Endothelial cell of umbilical vein (primary cell): ENCODE data around the gene LIMD2. TPM values are rescaled to one million over a fixed set of nuclear protein-coding genes. Genes with fewer than 3 reads are reported as not detected.

Source experiments
- BruUV-seq: library from RNA; stranded (reverse); fragments of 400-500 nt; replicated peaks from 2 replicates; lab custom pipeline; 2021; lab: Mats Ljungman, UMichigan
- CTCF ChIA-PET: fragments of 300-600, 350-600 bp; sonication (Branson Sonifier 250); formaldehyde crosslinking; loops from one replicate; lab custom pipeline; 2021; ENCODE audit warnings: antibody characterized with exemption, inconsistent platforms; lab: Charles Lee
- POLR2A ChIA-PET: fragments of 300-600, 350-600 bp; sonication (Branson Sonifier 250); formaldehyde crosslinking; loops from one replicate; lab custom pipeline; 2021; ENCODE audit warnings: antibody characterized with exemption, inconsistent platforms; lab: Charles Lee
- DNase-seq: peaks from one replicate; pipeline ENCODE4 v3.0.0-alpha.2; 2011; ENCODE audit warnings: low read depth, low spot score
- FAIRE-seq: peaks from 2 replicates; lab custom pipeline; 2011; peaks lifted over from hg19 to GRCh38; lab: Jason Lieb, UNC
- H2AFZ ChIP-seq: 2 replicates; pipeline ENCODE4 v1.6.0; 2012; ENCODE audit warnings: low read depth, low read length, control low read depth, inconsistent platforms
- H3K27ac ChIP-seq: 2 replicates; pipeline ENCODE4 v1.5.1; 2011; ENCODE audit warnings: low read depth, mild to moderate bottlenecking, control low read depth, low read length, moderate library complexity; ENCODE audit not compliant: insufficient read depth
- H3K27me3 ChIP-seq, 2 experiments: 2 replicates each; pipeline versions ENCODE4 v1.6.0 to v1.6.1; 2011; ENCODE audit warnings: low read length in 2 of 2, mixed read lengths in 1 of 2; ENCODE audit not compliant: control insufficient read depth in 2 of 2, insufficient read depth in 2 of 2
- H3K36me3 ChIP-seq, 2 experiments: 2 replicates in 1 of 2; 3 replicates in 1 of 2; pipeline ENCODE4 v1.5.1; 2011; ENCODE audit warnings: low read length in 2 of 2, mild to moderate bottlenecking in 1 of 2, moderate library complexity in 1 of 2; ENCODE audit not compliant: control insufficient read depth in 2 of 2, insufficient read depth in 2 of 2; ENCODE audit errors: extremely low read depth in 1 of 2
- H3K4me1 ChIP-seq: 3 replicates; pipeline ENCODE4 v1.5.1; 2011; ENCODE audit warnings: mild to moderate bottlenecking, low read length; ENCODE audit not compliant: control insufficient read depth, insufficient read depth; ENCODE audit errors: extremely low read depth
- H3K4me2 ChIP-seq: 2 replicates; pipeline ENCODE4 v1.6.1; 2011; ENCODE audit warnings: low read length, control low read depth, mixed read lengths; ENCODE audit not compliant: insufficient read depth
- H3K4me3 ChIP-seq, 3 experiments: fragments of 200-600 bp in 1 of 3; sonication (generic), shearing (Covaris generic) in 1 of 3; replicated peaks in 1 of 3; 2 replicates each; pipeline ENCODE4 v1.5.1; 2011 to 2016; ENCODE audit warnings: control low read depth in 3 of 3, low read length in 3 of 3, mild to moderate bottlenecking in 2 of 3, inconsistent platforms in 1 of 3, low read depth in 1 of 3, moderate library complexity in 1 of 3; ENCODE audit not compliant: insufficient read depth in 1 of 3
- H3K79me2 ChIP-seq: 2 replicates; pipeline ENCODE4 v1.6.0; 2012; ENCODE audit warnings: low read length, inconsistent platforms; ENCODE audit not compliant: control insufficient read depth, insufficient read depth
- H3K9ac ChIP-seq: replicated peaks from 2 replicates; pipeline ENCODE3; 2011; ENCODE audit warnings: low read length, control low read depth; ENCODE audit not compliant: insufficient read depth; ENCODE audit errors: extremely low read depth
- H3K9me1 ChIP-seq: replicated peaks from 3 replicates; pipeline ENCODE4 v1.6.0; 2011; ENCODE audit warnings: mild to moderate bottlenecking, low read length; ENCODE audit not compliant: control insufficient read depth, insufficient read depth; ENCODE audit errors: extremely low read depth
- H3K9me3 ChIP-seq: replicated peaks from 2 replicates; pipeline ENCODE4 v1.5.1; 2012; ENCODE audit warnings: low read length, inconsistent platforms; ENCODE audit not compliant: control insufficient read depth, insufficient read depth
- H4K20me1 ChIP-seq: replicated peaks from 2 replicates; pipeline ENCODE3; 2011; ENCODE audit warnings: mild to moderate bottlenecking, low read length; ENCODE audit not compliant: control insufficient read depth, insufficient read depth; ENCODE audit errors: extremely low read depth
- FOS ChIP-seq: IDR thresholded peaks from 2 replicates; pipeline ENCODE4 v1.6.1; 2011; ENCODE audit warnings: mild to moderate bottlenecking, low read length, moderate library complexity, borderline replicate concordance; ENCODE audit not compliant: insufficient read depth
- POLR2AphosphoS5 ChIP-seq: IDR thresholded peaks from 2 replicates; pipeline ENCODE4 v1.6.1; 2012; ENCODE audit warnings: low read depth, mild to moderate bottlenecking, control low read depth, low read length, moderate library complexity; ENCODE audit not compliant: insufficient read depth
- dilution Hi-C: fragments of 300-500 bp; cut with MboI; formaldehyde crosslinking; loops from one replicate; pipeline ENCODE4 v1.15.0; 2019; ENCODE audit warnings: low sequenced_read_pairs; ENCODE audit not compliant: extremely low pct_ligation_motif_present
- intact Hi-C: fragments of 100-400 bp; cut with micrococcal nuclease; formaldehyde crosslinking; loops from one replicate; pipeline ENCODE4 v1.10.0; 2022
- polyA plus RNA-seq, 4 experiments: library from polyadenylated mRNA; depleted of rRNA in 3 of 4; stranded (reverse) in 3 of 4; unstranded in 1 of 4; fragments of >200 nt; gene quantifications; 2 replicates each; pipeline versions ENCODE4 v1.2.1 to v1.2.3, GENCODE V29; 2011 to 2012; ENCODE audit warnings: missing spikeins in 1 of 4
- total RNA-seq: library from RNA; stranded (reverse); gene quantifications from 2 replicates; pipeline ENCODE4 v1.2.3, GENCODE V29; 2021

The LIMD2 gene
- total and polyA plus RNA-seq, 2 donors (not counting 3 experiments of a cell fraction or from before 2014, with no cell fraction given) = 69.0 to 83.9 TPM

GRCh38 chr17:63646488-63646806, 53.5 kb downstream of the LIMD2 start:
- H3K27ac ChIP-seq = no peak overlapping the region
- BruUV-seq = no TSS peak
- no peaks in the 10 kb centered on the region for H4K20me1 ChIP-seq
- H3K9ac ChIP-seq = no peak overlapping the region
- H3K4me1 ChIP-seq = no peaks in the 10 kb centered on the region
- H3K9me1 ChIP-seq = no peaks in the 10 kb centered on the region
- no peak overlapping the region for H3K4me3 ChIP-seq
- no peaks in the 10 kb centered on the region for H3K27me3 ChIP-seq
- ChIA-PET POLR2A (no interaction called here), CTCF (interaction anchor here (0.8 to 1.5 kb wide), 2 partner anchors 19 to 28 kb away, joined by 3 to 5 read pairs; no protein-coding TSS in a partner anchor)
- FAIRE-seq = no peak
- no peak overlapping the region for H3K4me2 ChIP-seq
- peaks cover 10 to 20% of the 10 kb centered on the region in 2 experiments for H3K36me3 ChIP-seq
- H2AFZ ChIP-seq = no peak overlapping the region
- dilution Hi-C loops = no loop called here
- no peak for TF ChIP-seq POLR2AphosphoS5
- TF ChIP-seq FOS = no peak
- intact Hi-C loops = no loop called here
- no peak for DNase-seq
- no peaks in the 10 kb centered on the region for H3K9me3 ChIP-seq
- H3K79me2 ChIP-seq = peaks cover 5% of the 10 kb centered on the region

Other genes with a start within 250 kb of the LIMD2 start
- 207 and 226 TPM in 2 replicates for gene ACE, start 223.1 kb downstream of the LIMD2 start, total RNA-seq
- 63.4 and 72.3 TPM in 2 replicates for gene ACE, start 223.1 kb downstream of the LIMD2 start, polyA plus RNA-seq
- not detected in 2 replicates for gene KCNH6, start 176.8 kb downstream of the LIMD2 start, total RNA-seq
- gene KCNH6, start 176.8 kb downstream of the LIMD2 start, polyA plus RNA-seq = 0.07 and 0.13 TPM in 2 replicates
- 89.6 and 100 TPM in 2 replicates for gene DCAF7, start 149.6 kb downstream of the LIMD2 start, total RNA-seq
- gene DCAF7, start 149.6 kb downstream of the LIMD2 start, polyA plus RNA-seq = 82.8 and 88.2 TPM in 2 replicates
- 26.1 and 31.7 TPM in 2 replicates for gene TACO1, start 99.2 kb downstream of the LIMD2 start, total RNA-seq
- 23.9 and 24.7 TPM in 2 replicates for gene TACO1, start 99.2 kb downstream of the LIMD2 start, polyA plus RNA-seq
- 81.0 and 91.4 TPM in 2 replicates for gene MAP3K3, start 77.7 kb downstream of the LIMD2 start, total RNA-seq
- 47.4 and 56.6 TPM in 2 replicates for gene MAP3K3, start 77.7 kb downstream of the LIMD2 start, polyA plus RNA-seq
- gene STRADA, start 41.7 kb upstream of the LIMD2 start, total RNA-seq = 47.0 and 49.6 TPM in 2 replicates
- gene STRADA, start 41.7 kb upstream of the LIMD2 start, polyA plus RNA-seq = 53.6 and 55.1 TPM in 2 replicates
- 73.9 and 76.5 TPM in 2 replicates for gene CCDC47, start 73.5 kb upstream of the LIMD2 start, total RNA-seq
- 13.7 and 21.7 TPM in 2 replicates for gene CCDC47, start 73.5 kb upstream of the LIMD2 start, polyA plus RNA-seq
- 111 and 124 TPM in 2 replicates for gene DDX42, start 74.0 kb upstream of the LIMD2 start, total RNA-seq
- gene DDX42, start 74.0 kb upstream of the LIMD2 start, polyA plus RNA-seq = 36.8 and 48.1 TPM in 2 replicates
- 179 TPM in 2 replicates for gene PSMC5, start 127.3 kb upstream of the LIMD2 start, total RNA-seq
- gene PSMC5, start 127.3 kb upstream of the LIMD2 start, polyA plus RNA-seq = 170 and 236 TPM in 2 replicates
- gene FTSJ3, start 127.5 kb upstream of the LIMD2 start, total RNA-seq = 50.2 and 60.2 TPM in 2 replicates
- gene FTSJ3, start 127.5 kb upstream of the LIMD2 start, polyA plus RNA-seq = 27.3 and 42.1 TPM in 2 replicates
- 50.3 and 51.2 TPM in 2 replicates for gene SMARCD2, start 142.6 kb upstream of the LIMD2 start, total RNA-seq
- 55.7 and 62.8 TPM in 2 replicates for gene SMARCD2, start 142.6 kb upstream of the LIMD2 start, polyA plus RNA-seq
- gene CSH2, start 173.6 kb upstream of the LIMD2 start, total RNA-seq = not detected in 2 replicates
- gene CSH2, start 173.6 kb upstream of the LIMD2 start, polyA plus RNA-seq = not detected in 2 replicates
- not detected in 2 replicates for gene GH2, start 181.8 kb upstream of the LIMD2 start, total RNA-seq
- gene GH2, start 181.8 kb upstream of the LIMD2 start, polyA plus RNA-seq = not detected in 2 replicates
- gene CSH1, start 196.4 kb upstream of the LIMD2 start, total RNA-seq = not detected in 2 replicates
- not detected in 2 replicates for gene CSH1, start 196.4 kb upstream of the LIMD2 start, polyA plus RNA-seq
- gene CSHL1, start 211.1 kb upstream of the LIMD2 start, total RNA-seq = not detected in 2 replicates
- gene CSHL1, start 211.1 kb upstream of the LIMD2 start, polyA plus RNA-seq = not detected in 2 replicates
- not detected in 2 replicates for gene GH1, start 218.7 kb upstream of the LIMD2 start, total RNA-seq
- not detected in 2 replicates for gene GH1, start 218.7 kb upstream of the LIMD2 start, polyA plus RNA-seq
- 0.60 and 2.1 TPM in 2 replicates for gene CD79B, start 232.2 kb upstream of the LIMD2 start, total RNA-seq
- 2.2 and 3.9 TPM in 2 replicates for gene CD79B, start 232.2 kb upstream of the LIMD2 start, polyA plus RNA-seq